RPMI7951 (cell line): ENCODE results near the gene DAB2IP. TPM values are rescaled to one million over a fixed set of nuclear protein-coding genes. Genes with fewer than 3 reads are reported as not detected.

ENCODE experiments used
- DNase-seq: peaks from one replicate; pipeline ENCODE4 v3.0.0-alpha.2; 2012; ENCODE audit warnings: low read depth
- total RNA-seq: library from RNA; depleted of rRNA; stranded (reverse); fragments of >200 nt; shearing (Covaris generic); gene quantifications from 2 replicates; pipeline ENCODE4 v1.2.3, GENCODE V29; 2014

The DAB2IP gene
- total RNA-seq, 1 experiment from 2014 or later: 3.8 TPM

DNA sequence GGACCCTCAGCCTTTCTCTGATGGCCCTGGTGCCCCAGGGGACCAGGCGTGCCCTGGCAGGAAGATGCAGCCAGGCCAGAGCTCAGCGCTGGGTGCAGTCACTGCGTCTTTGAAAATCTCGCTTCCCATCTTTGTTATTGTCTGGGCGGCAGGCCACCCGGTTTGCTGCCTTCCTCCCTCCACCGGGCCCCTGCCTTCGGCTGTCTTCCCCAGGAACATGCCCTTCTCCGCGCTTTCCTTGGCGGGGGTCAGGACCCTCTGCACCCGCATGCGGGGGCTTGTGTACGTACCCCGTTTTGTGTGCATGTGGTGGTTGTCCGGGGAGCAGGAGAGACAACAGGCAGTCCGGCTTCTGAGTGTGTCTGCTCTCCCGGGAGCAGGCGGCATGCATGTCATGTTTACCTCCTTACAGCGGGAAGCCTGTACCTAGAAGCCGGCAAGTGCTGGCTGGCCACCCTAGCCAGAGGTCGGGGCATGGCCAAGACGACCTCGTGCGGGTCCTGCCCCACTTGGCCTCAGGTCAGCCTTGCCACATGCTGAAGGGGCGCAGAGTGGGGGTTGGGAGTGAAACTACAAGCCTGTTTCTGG is 49.5 kb downstream of the DAB2IP start:
- DNase-seq: no peak

DNA sequence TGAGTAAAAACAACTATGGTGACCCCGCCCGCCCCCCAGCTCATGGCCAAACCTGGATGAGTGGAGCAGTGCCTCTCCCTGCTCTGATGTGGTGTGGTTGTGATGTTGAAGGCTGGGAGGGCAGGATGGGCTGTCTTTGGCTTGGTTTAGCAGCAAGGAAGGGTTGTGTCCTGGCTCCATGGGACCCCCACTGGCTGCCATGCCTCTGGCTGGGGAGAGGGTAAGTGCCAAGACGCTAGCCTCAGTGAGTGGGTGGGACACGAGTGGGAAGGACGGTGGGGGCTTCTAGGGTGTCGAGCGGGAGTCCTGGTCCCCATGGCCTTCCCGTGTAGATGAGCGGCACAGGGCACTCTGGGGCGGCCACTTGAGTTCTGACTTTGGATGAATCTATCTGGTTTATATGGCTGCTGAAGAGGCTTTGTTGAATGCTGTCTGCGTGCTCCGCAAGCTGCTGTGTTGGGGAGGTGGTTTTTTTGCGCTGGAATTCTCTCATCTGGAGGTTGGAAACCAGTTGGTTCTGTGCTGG is 50.4 kb downstream of the DAB2IP start:
- DNase-seq: no peak

- DNase-seq: no peak
These were observed 51.7 kb downstream of the DAB2IP start for GRCh38 chr9:121703014-121703734.

DNA sequence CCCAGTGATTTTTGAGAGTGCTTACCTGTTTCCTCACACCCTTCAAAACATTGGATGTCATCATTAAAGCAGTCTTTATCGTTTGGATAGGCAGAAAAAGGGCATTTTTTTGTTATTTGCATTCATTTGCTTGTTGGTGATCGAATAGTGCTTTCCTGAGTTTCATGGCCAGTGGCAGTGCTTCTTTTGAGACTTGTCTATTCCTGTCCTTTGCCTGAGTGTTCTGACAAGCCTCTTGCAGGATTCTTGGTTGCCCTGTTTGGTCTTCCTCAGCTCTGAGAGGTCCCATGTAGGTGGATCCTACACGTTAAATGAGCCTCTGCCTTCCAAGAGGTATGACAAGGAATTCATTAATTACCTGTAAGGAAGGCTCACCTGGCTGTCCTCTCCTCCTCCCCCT is 52.8 kb downstream of the DAB2IP start:
- no peak for DNase-seq

DNA sequence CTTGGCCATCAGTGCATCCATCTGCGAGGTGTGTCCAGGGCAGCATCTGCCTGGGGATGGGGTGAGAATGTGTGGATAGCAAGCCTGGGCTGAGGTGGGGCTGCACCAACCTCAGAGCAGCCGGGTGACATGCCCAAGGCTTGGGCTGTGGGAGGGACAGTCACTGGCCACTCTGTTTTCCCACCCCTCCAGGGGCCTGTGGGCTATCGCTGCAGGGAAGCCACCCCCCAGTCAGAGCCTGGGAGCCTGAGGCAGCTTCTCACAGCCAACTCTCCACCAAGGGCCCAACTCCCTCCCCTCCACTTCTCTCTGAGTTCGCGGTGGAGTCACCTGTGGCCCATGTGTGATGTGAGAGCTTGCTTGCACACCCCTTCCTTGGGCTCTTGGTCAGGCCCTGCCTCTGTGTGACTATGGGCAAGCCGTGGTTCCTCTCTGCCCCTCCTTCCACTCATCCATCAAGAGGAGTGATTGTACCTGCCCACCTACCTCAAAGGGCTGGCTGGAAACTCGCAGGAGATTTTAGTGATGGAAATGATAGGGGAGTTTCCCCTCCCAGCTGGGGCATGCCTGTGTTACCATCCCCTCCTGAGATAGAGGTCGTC is 54.8 kb downstream of the DAB2IP start:
- DNase-seq: no peak

DNA sequence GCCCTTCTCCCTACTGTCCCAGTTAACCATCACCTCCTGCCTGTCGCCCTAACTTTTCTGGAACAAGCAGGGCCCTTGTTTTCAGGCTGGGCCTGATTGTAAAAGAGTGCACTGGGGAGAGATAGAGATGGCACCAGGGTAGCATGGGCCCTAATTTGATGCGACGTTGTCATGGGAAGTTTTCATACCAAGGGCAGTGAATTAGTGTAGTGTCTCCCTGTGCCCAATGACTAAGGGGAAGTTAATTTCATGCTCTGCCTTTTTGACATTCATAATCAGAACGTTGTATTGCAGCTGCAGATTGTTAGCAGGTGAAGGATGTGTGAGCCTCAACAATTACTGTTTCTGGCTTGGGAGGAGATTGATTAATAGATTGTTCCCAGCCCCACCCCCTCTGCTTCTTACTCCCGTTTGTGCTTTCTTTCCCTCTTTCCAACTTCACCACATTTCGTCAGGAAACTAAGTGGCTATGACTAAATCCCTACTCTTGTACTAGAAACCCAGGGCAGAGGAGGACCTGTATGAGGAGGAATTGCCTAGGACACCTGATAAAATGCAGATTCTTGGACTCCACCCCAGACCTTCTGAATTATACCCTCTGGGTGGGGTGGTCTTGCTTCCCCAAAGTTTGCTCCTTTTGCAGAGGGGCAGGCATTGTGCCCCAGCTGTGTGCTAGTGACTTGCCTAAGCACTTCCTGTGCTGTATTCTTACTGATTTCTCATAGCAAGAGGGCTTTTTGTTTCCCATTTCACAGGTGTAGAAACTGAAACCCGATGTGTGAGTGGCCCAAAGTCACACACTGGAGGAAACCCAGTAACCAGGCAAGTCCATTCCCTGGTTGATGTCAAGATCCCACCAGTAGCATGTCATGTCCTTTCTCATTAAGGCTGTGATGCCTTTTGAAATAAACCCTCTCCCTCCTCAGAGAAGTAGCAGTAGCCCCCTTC is 56.3 kb downstream of the DAB2IP start:
- DNase-seq: no peak

DNA sequence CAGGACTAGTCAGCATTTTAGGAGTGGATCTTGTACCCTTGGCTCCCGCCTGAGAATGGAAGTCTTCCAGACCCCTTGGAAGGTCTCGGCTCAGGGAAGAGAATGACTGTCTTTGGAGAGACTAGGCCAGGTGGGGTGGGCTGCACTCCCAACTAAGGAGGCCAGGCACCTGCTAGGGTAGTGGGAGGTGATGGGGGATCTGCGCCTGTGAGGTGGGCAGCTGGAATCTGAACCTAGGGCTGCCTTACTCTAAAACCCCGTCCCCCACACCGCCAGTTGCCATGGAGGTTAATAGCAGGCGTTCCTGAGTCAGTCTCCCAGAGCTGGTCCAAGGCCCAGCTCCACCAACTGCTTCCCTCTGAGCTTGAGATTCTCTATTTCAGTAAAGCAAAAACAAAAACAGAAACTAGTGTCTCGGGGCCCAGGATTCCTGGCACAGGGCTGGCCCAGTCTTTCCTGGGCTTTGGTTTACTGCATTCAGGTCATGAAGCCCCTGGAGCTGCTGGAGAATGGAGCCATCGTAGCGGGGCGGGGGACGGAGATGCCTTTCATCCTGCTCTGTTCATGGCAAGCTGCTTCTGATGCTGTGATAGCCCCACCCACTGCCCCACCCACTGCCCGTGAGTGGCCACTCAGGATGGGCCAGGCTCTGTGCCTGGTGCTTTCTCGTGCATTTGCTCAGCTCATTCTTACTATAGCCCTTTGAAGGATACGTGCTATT is 57.5 kb downstream of the DAB2IP start:
- no peak for DNase-seq

DNA sequence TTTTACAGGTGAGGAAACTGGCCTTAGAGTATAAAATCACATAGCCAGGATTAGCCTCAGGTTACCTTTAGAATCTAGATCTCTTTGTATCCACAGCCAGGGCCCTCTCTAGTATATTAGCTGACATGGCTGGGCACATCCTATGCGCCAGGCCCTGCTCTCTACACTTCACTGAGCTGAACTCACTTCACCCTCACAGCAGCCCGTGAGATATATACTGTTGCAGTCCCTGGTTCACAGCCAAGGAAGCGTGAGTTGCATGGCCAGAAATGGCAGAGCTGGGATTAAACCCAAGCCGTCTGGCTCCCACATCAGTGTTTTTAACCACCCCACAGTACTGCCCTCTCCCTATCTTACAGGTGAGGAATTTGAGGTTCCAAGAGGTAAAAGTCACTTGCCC is 58.4 kb downstream of the DAB2IP start:
- DNase-seq: no peak

DNA sequence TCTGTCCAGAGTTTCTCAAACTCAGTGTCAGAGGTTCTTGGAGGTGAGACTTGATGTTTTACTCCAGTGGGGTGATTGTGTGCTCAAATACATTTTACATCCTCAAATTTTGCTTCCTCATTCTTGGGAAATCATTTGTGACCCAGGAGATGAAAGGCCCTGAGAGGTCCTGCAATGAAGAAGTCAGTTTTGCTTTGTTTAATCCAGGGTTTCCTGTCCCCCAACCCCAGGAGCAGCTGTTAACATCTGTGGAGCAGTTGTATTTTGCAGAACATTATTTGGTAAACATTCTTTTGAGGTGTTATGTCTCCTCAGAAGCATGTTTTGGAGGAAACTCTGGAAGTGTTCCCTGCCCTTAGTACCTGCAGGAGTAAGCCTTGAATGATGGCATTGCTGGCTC is 59.8 kb downstream of the DAB2IP start:
- no peak for DNase-seq

DNA sequence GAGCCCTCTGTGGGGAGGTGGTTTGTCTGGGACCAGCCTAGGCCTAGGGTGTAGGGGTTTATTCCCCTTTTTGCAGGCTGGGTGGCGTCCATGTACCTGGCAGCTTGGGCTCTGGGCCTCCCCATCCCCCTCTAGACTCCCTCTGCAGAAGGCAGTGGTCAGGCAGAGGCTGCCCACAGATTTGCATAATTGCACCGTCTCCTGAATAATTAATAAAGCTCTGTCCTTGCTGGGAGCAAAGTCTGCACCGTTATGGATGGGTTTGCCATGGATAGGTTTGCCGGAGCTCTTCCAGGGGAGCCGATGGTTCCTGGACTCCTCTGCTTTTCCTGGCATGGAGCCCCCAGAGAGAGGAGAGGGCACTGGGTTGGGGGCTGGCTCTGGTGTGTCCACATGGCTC is 60.4 kb downstream of the DAB2IP start:
- DNase-seq: no peak

DNA sequence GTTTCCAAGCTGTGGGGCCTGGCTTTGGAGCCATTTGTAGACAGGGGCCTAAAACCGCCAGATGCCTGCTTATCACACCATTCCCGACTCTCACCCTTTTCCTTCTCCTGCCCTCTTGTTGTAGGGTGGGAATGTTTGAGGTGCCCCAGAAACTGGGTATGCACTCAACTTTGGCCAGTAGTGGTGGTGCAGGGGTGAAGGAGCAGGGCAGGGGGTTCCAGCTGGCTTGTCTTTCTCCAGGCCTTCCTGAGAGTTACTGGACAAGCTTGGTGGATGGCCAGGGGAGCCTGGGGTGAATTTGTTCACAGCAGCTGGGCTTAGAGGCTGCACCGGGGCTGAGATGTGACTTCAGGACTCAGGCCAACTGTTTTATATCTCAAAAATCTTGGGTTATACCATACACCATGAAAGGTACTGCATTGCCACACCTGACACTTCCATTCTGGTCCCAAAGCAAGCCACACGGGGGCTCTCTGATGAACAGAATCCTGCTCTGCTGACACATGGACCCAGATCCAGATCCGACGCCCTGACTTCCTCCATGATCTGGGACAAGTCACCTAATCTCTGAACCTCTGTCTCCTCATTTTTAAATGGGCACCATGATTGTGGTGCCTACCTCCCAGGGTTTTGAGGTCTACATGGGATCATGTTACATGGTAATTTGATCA is 62.1 kb downstream of the DAB2IP start:
- DNase-seq: no peak

- DNase-seq: no peak
These were observed 62.8 kb downstream of the DAB2IP start for GRCh38 chr9:121714075-121714705.

GRCh38 chr9:121714873-121715272 is 63.4 kb downstream of the DAB2IP start:
- no peak for DNase-seq

DNA sequence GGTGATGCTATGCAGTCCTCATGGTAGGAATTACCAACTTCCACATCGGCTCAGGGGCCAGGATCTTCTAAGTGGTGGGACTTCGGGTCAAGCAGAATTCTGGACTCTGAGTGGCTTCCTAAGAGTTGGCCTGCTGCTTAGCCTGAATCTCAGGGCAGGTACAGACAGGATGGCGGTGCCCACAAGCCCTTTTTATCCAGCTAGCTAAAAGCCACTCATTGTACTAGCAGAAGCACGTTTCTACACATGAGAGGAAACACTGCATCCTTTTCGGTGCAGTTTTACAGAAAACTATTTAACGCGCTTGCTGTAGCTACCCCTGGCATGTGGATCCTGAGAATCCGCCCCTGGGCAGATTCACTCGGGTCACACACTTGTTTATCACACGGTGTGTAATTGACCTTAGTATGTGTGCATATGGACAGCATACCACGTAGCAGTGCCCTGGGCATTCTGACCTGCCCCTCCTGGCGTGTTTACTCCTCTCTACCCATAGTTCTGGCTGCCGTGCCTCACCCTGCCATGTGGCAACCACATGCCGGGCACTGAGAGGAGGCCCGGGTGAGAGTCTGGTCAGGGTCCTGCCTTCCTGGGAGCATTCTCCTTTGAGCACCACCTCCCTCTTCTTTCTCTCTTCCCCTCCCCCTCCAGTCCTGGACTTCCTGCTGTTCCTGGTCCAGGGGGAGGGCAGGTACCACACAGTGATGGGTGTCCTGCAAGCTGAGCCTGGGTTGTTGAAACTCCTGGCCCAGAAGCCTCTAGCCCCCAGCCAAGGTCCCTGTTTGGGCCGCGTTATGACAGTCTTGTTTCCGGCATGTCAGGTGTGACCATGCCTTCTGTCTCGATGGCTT is 65.9 kb downstream of the DAB2IP start:
- peak; percentile 23 for DNase-seq

DNA sequence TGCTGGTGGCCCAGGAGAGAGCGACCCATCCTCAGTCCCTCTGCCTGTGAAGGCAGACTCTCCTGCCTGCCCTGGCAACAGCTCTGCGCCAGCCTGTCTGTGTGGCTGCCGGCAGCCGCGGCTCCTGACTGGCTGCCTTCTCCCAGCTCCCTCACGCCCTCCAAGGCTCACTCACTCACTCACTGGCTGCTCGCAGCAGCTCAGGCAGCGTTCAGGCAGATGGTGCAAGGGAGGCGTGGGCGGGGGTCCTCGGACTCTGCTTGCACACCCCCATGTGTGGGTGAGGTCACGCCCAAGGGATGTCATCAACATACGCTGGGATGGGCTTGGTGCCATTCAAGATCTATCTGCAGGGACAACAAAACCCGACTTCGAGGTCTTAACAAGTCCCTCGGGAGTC is 66.7 kb downstream of the DAB2IP start:
- DNase-seq: no peak

- DNase-seq: no peak
These were observed 67.1 kb downstream of the DAB2IP start for GRCh38 chr9:121718501-121718900.

GRCh38 chr9:121720311-121721057 is 69.0 kb downstream of the DAB2IP start:
- no peak for DNase-seq

DNA sequence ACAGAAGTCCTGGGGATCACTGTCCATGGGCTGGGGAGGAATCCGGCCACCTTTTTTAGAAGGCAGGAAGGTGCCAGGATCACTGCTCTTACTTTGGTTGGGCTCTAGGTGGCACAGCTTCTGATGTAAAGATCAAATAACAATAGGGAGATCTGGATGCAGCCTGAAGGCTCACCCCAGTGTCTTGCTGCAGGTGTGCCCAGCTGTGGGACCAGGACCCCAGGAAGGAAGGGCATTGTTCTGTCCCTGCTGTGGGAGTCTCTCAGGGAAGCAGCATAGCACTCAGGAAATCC is 69.6 kb downstream of the DAB2IP start:
- DNase-seq: no peak

DNA sequence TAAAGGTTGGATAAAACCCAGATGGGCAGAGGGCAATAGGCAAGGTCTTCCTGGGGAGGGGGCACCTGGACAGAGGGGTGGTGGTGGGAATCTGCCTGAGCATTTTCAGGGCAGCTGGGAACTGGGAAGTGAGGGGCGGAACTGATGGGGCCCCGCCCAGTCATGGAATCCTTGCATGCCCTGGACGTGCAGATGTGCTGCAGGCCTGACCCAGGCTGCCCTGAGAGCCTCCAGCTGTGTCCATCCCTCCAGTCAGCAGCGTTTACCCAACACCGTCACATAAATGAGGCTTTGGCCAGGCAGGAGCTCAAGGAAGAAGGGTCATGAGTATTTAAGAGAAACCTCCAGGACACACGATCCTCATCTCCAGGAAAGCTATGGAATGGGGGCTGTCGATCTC is 70.3 kb downstream of the DAB2IP start:
- peak; percentile 25 for DNase-seq
